GM15510 (cell line): ENCODE results near the gene ADGRL2.

ENCODE experiments used
- POLR2A ChIP-seq: IDR thresholded peaks from 3 replicates; pipeline ENCODE4 v1.6.1; 2011; ENCODE audit warnings: borderline replicate concordance; ENCODE audit not compliant: insufficient read length; ENCODE audit errors: extremely low read depth

ADGRL2 gene

DNA sequence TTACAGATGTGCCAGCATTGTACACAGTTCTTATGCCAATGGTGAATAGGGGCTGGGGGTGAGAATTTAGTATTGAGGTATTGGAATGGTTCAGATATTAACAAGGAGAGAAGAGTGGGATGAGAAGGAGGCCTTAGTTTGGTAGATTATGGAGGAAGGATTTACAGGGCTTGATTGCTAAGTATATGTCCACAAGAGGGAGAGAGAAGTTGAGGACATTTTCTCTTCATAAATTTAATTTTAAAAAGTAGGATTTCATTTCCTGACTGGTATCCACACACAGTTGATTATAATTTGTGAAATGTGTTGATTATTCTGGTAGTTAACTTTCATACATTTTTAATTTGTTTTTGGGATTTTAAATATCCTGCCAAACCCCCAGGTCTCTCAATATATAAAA, 213.0 kb downstream of the ADGRL2 start:
- no peak for TF ChIP-seq POLR2A

- no peak for TF ChIP-seq POLR2A
Measured at GRCh38 chr1:82015444-82015843, 214.7 kb downstream of the ADGRL2 start.

- TF ChIP-seq POLR2A = no peak
Measured at GRCh38 chr1:82018319-82018718, 217.6 kb downstream of the ADGRL2 start.

- no peak for TF ChIP-seq POLR2A
Measured at GRCh38 chr1:82019508-82019907, 218.8 kb downstream of the ADGRL2 start.

GRCh38 chr1:82030830-82031229, 230.1 kb downstream of the ADGRL2 start:
- no peak for TF ChIP-seq POLR2A

GRCh38 chr1:82032068-82032467, 231.3 kb downstream of the ADGRL2 start:
- TF ChIP-seq POLR2A = no peak

DNA sequence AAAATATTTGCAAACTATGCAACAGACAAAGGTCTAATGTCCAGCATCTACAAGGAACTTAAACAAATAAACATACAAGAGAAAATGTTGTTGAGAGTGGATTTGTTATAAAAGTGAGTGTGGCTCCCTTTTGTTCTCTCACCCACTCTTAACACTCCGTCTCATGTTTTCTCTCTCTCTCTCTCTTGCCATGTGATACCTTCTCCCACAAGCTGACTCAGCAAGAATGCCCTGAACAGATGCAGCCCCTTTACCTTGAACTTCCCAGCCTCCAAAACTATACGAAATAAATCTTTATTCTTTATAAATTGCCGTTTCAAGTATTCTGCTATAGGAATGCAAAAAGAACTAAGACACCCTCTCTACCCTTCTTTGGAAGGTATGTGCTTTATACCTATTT, 234.1 kb downstream of the ADGRL2 start:
- TF ChIP-seq POLR2A = no peak
